Stimulated activated naive B cell treated with anti-CD40 and anti-IgM and Interleukin-4, amounts not matched to agents 10 μg/mL and 1 μg/mL and 100 μg/mL, for 72 hours (primary cell): ENCODE results near the gene COPZ1.
"Not testable (repeated sequence)": the region's sequence is repeated elsewhere in the genome, so short reads cannot be mapped to it uniquely, and the experiment has no call there.

Experiments used
- ATAC-seq, 2 donors: fragments of 150-1000 bp; cut with Tn5 transposase; replicated peaks; 2 replicates each; pipeline ENCODE4 v1.10.0; 2021; ENCODE audit warnings: moderate library complexity in 1 of 2
- DNase-seq: peaks from one replicate; pipeline ENCODE4 v3.0.0; 2021
- H3K27ac Mint-ChIP-seq: one replicate; pipeline ENCODE4 v1.8.0; 2022; ENCODE audit warnings: mild to moderate bottlenecking, mixed read lengths
- H3K27me3 Mint-ChIP-seq, 2 donors: one replicate each; pipeline ENCODE4 v1.8.0; 2022; ENCODE audit warnings: mixed read lengths in 2 of 2
- H3K36me3 Mint-ChIP-seq, 2 donors: one replicate each; pipeline ENCODE4 v1.8.0; 2022; ENCODE audit warnings: mixed read lengths in 2 of 2, mild to moderate bottlenecking in 1 of 2
- H3K4me1 Mint-ChIP-seq, 2 donors: one replicate each; pipeline ENCODE4 v1.8.0; 2022; ENCODE audit warnings: mixed read lengths in 2 of 2, mild to moderate bottlenecking in 1 of 2
- H3K4me3 Mint-ChIP-seq, 2 donors: one replicate each; pipeline ENCODE4 v1.8.0; 2022; ENCODE audit warnings: mild to moderate bottlenecking in 2 of 2, mixed read lengths in 2 of 2, moderate library complexity in 1 of 2
- H3K9me3 Mint-ChIP-seq, 2 donors: one replicate each; pipeline ENCODE4 v1.8.0; 2022; ENCODE audit warnings: mixed read lengths in 2 of 2, mild to moderate bottlenecking in 1 of 2

COPZ1 gene

GRCh38 chr12:54324617-54325441 is at the start of gene COPZ1:
Gene COPZ1, plus strand, starts transcription at chr12:54325131. Its CDS starts 33 bp downstream, at chr12:54325164.
- peaks cover 4 to 7% of the 10 kb centered on the region in 2 donors for H3K36me3 Mint-ChIP-seq
- ATAC-seq (peak; percentile 97 to 98), DNase-seq (peak; percentile 92)
- H3K4me3 Mint-ChIP-seq = peak within 1 kb of the TSS; percentile 93 to 98
- no peaks in the 10 kb centered on the region for H3K27me3 Mint-ChIP-seq
- peak within 1 kb of the TSS; percentile 97 for H3K27ac Mint-ChIP-seq
- H3K4me1 Mint-ChIP-seq = peaks cover 13 to 37% of the 10 kb centered on the region in 2 donors
- H3K9me3 Mint-ChIP-seq = no peaks in the 10 kb centered on the region

GRCh38 chr12:54276368-54276767 is 48.6 kb upstream of the COPZ1 start:
- Mint-ChIP-seq H3K36me3 (peaks cover 9 to 23% of the 10 kb centered on the region in 2 donors), H3K9me3 (no peaks in the 10 kb centered on the region), H3K4me1 (peaks cover 15 to 32% of the 10 kb centered on the region in 2 donors), H3K4me3 (no peak overlapping the region), H3K27me3 (no peaks in the 10 kb centered on the region), H3K27ac (peak overlapping the region; percentile 51)
- DNase-seq = no peak
- ATAC-seq = no peak

DNA sequence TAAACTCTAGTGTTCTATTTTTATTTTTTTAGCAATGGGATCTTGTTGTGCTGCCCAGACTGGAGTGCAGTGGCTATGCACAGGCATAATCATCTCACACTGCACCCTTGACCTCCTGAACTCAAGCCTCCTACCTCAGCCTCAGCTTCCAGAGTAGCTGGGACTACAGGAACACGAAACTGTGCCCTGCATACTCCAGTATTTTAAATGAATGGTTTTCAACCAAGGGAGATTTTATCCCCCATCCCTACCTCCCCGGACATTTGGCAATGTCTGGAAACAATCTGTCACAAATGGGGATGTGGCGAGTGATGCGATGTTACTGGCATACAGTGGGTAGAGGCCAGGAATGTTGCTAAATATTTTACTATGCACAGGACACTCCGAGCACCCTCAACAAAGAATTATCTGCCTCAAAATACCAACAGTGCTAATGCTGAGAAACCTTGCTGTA is 47.1 kb upstream of the COPZ1 start:
- DNase-seq (no peak), ATAC-seq (no peak)
- peaks cover 9 to 23% of the 10 kb centered on the region in 2 donors for H3K36me3 Mint-ChIP-seq
- no peaks in the 10 kb centered on the region for H3K9me3 Mint-ChIP-seq
- H3K4me3 Mint-ChIP-seq = no peak overlapping the region
- peak overlapping the region; percentile 77 for H3K27ac Mint-ChIP-seq
- H3K4me1 Mint-ChIP-seq = peaks cover 24 to 39% of the 10 kb centered on the region in 2 donors
- H3K27me3 Mint-ChIP-seq = no peaks in the 10 kb centered on the region

DNA sequence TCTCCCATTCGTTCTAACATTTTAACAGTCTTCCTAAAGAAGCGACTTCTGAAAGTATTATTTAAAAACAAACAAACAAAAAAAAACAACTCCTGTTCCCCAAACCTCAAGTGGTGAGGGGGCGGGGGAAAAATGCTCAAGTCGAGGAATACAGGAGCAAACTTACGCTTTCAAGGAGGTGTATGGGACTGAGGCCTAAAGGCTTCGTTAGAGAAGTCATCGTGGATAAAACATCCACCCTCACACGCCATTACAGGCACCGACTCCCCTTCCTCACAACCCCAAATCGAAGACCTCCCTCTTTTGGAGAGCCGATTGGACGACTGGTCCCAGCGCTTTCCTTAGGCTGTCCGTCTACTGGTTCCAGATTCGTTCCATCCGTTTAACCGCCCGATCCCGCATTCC is 45.7 kb upstream of the COPZ1 start:
- peaks cover 8 to 15% of the 10 kb centered on the region in 2 donors for H3K36me3 Mint-ChIP-seq
- H3K27ac Mint-ChIP-seq = no peak overlapping the region
- H3K4me1 Mint-ChIP-seq = peaks cover 32 to 51% of the 10 kb centered on the region in 2 donors
- no peak overlapping the region for H3K4me3 Mint-ChIP-seq
- H3K27me3 Mint-ChIP-seq = no peaks in the 10 kb centered on the region
- DNase-seq (no peak), ATAC-seq (no peak)
- H3K9me3 Mint-ChIP-seq = no peaks in the 10 kb centered on the region

- DNase-seq (peak; percentile 98), ATAC-seq (peak; percentile 82)
- H3K36me3 Mint-ChIP-seq = peaks cover 9 to 15% of the 10 kb centered on the region in 2 donors
- H3K4me1 Mint-ChIP-seq = peaks cover 32 to 51% of the 10 kb centered on the region in 2 donors
- H3K27ac Mint-ChIP-seq = no peak within 1 kb of the TSS
- no peaks in the 10 kb centered on the region for H3K9me3 Mint-ChIP-seq
- H3K27me3 Mint-ChIP-seq = no peaks in the 10 kb centered on the region
- H3K4me3 Mint-ChIP-seq = no peak within 1 kb of the TSS
Observed at GRCh38 chr12:54279632-54280467, 45.1 kb upstream of the COPZ1 start, which contains the start of gene CBX5. Gene CBX5, minus strand, starts transcription at chr12:54280122. Its CDS starts 22,472 bp downstream, at chr12:54257650.

DNA sequence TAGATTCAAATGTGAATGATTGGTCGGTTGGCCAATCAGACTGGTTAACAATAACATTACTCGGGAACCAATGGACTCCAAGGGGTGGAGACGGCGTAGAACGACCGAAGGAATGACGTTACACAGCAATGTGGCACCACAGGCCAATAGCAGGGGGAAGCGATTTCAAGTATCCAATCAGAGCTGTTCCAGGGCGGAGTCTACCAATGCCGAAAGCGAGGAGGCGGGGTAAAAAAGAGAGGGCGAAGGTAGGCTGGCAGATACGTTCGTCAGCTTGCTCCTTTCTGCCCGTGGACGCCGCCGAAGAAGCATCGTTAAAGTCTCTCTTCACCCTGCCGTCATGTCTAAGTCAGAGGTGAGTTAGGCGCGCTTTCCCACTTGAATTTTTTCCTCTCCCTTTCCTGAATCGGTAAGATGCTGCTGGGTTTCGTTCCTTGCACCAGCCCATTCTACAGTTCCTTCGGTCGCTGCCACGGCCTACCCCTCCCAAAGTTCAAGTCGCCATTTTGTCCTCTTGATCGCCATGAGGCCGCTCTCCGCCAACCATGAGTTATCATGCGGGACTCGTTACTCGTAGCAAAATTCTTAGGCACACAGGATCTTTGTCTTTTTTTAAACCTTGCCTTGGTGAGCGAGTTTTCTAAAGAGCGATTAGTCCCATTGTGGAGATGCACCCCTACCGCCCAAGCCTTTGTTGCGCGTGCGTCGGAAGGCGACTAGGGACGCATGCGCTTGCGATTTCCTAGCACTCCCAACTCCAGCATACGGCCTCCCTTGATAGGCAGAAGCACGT is 44.3 kb upstream of the COPZ1 start, which contains the start of gene HNRNPA1:
Gene HNRNPA1 (plus strand): TSS at position 259 of the 793 bp plus-strand sequence. CDS start 82 bp downstream, at position 341.
- H3K27ac Mint-ChIP-seq = no peak within 1 kb of the TSS
- H3K4me3 Mint-ChIP-seq = no peak within 1 kb of the TSS
- ATAC-seq = peak; percentile 89 to 90
- H3K4me1 Mint-ChIP-seq = peaks cover 31 to 54% of the 10 kb centered on the region in 2 donors
- H3K27me3 Mint-ChIP-seq = no peaks in the 10 kb centered on the region
- peak; percentile 96 for DNase-seq
- peaks cover 9 to 22% of the 10 kb centered on the region in 2 donors for H3K36me3 Mint-ChIP-seq
- H3K9me3 Mint-ChIP-seq = no peaks in the 10 kb centered on the region

- H3K9me3 Mint-ChIP-seq, H3K27me3 Mint-ChIP-seq, DNase-seq, ATAC-seq, H3K4me3 Mint-ChIP-seq, H3K27ac Mint-ChIP-seq: not testable (repeated sequence)
- Mint-ChIP-seq H3K4me1 (peaks cover 32 to 53% of the 10 kb centered on the region in 2 donors), H3K36me3 (peaks cover 10 to 26% of the 10 kb centered on the region in 2 donors)
Observed at GRCh38 chr12:54281261-54281638, 43.7 kb upstream of the COPZ1 start.

DNA sequence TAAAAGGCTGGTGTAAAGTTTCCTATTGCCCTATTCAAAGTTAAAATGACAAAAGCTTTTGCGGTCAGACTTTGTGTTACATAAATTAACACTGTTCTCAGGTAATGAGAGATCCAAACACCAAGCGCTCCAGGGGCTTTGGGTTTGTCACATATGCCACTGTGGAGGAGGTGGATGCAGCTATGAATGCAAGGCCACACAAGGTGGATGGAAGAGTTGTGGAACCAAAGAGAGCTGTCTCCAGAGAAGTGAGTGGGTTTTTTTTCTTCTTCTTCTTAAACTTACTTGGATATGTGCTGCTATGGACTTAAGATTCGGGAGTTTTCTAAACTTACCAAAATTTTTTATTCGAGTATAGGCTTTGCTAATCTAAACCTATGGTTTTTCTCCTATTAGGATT is 43.2 kb upstream of the COPZ1 start:
- ATAC-seq = not testable (repeated sequence)

DNA sequence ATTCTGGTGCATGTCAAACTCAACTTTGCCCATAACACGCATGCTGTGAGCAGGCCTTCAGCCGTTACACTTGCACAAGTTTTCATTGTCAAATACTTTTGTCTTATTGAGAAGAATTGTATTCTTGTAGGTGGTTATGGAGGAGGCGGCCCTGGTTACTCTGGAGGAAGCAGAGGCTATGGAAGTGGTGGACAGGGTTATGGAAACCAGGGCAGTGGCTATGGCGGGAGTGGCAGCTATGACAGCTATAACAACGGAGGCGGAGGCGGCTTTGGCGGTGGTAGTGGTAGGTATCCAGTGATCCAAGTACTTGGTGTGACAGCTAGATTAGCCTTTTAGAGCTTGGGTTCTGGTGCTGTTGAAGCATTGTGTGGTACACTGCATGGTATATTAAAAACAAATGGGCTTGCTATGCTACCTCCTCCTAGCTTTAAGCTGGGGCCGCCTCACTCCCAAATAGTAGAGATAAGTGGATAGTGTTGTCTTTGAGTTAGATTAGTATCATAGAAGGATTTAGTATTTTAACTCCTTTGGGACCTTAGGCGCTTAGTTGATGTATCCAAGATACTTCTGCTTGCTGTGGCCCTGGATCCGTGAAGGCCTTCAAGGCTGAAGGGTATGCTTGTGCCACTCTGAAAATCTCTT is 41.9 kb upstream of the COPZ1 start:
- no peak overlapping the region for H3K27ac Mint-ChIP-seq
- H3K4me3 Mint-ChIP-seq = no peak overlapping the region
- ATAC-seq (no peak), DNase-seq (no peak)
- peaks cover 24 to 55% of the 10 kb centered on the region in 2 donors for H3K4me1 Mint-ChIP-seq
- no peaks in the 10 kb centered on the region for H3K9me3 Mint-ChIP-seq
- H3K36me3 Mint-ChIP-seq = peaks cover 18 to 32% of the 10 kb centered on the region in 2 donors
- H3K27me3 Mint-ChIP-seq = no peaks in the 10 kb centered on the region

More for the DNA sequence above, 43.2 kb upstream of the COPZ1 start:
- DNase-seq, H3K27me3 Mint-ChIP-seq, H3K27ac Mint-ChIP-seq, H3K4me3 Mint-ChIP-seq, H3K9me3 Mint-ChIP-seq: not testable (repeated sequence)
- Mint-ChIP-seq H3K4me1 (peaks cover 28 to 51% of the 10 kb centered on the region in 2 donors), H3K36me3 (peaks cover 14 to 26% of the 10 kb centered on the region in 2 donors)

DNA sequence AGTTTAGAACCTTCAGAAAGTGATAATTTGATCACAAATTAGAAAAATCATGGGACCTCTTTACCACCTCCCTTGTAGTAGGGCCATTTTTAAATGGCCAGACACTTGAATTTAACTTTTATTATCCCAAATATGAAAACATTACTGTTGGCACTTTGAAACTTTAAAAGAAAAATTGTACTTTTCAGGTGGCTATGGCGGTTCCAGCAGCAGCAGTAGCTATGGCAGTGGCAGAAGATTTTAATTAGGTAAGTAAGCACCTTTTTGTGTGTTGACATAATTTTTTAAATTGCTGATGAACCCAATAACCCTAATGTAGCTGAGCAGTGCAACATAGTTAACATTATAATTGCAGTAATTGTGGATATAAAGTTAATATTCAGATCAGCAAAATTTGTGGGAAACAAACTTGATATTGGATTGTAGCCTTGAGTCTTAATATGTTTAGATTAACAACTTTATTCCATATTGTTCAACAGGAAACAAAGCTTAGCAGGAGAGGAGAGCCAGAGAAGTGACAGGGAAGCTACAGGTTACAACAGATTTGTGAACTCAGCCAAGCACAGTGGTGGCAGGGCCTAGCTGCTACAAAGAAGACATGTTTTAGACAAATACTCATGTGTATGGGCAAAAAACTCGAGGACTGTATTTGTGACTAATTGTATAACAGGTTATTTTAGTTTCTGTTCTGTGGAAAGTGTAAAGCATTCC is 40.7 kb upstream of the COPZ1 start:
- DNase-seq, ATAC-seq, H3K9me3 Mint-ChIP-seq, H3K27me3 Mint-ChIP-seq: not testable (repeated sequence)
- Mint-ChIP-seq H3K36me3 (peaks cover 18 to 32% of the 10 kb centered on the region in 2 donors), H3K4me1 (peaks cover 22 to 54% of the 10 kb centered on the region in 2 donors), H3K4me3 (peak overlapping the region in 1 of 2 donors; percentile 57), H3K27ac (peak overlapping the region; percentile 81)

GRCh38 chr12:54285150-54286041 is 39.5 kb upstream of the COPZ1 start:
- peaks cover 20 to 32% of the 10 kb centered on the region in 2 donors for H3K36me3 Mint-ChIP-seq
- peak overlapping the region; percentile 80 for H3K27ac Mint-ChIP-seq
- H3K9me3 Mint-ChIP-seq = no peaks in the 10 kb centered on the region
- H3K4me1 Mint-ChIP-seq = peaks cover 25 to 61% of the 10 kb centered on the region in 2 donors
- DNase-seq (no peak), ATAC-seq (no peak)
- peak overlapping the region in 1 of 2 donors; percentile 18 for H3K4me3 Mint-ChIP-seq
- no peaks in the 10 kb centered on the region for H3K27me3 Mint-ChIP-seq
